Prostate gland (tissue), 2 donors: ENCODE data around the gene SHISAL1.

Source experiments
- CTCF ChIP-seq, 4 experiments: fragments of 200-600 bp in 2 of 4; fragments of 450-650 bp in 2 of 4; sonication (generic) in 2 of 4; IDR thresholded peaks; 1 replicate in 3 of 4; 2 replicates in 1 of 4; pipeline ENCODE4 v1.5.1; 2016 to 2019; ENCODE audit warnings: antibody characterized with exemption in 4 of 4, mild to moderate bottlenecking in 2 of 4, moderate library complexity in 2 of 4
- POLR2A ChIP-seq: fragments of 450-650 bp; IDR thresholded peaks from one replicate; pipeline ENCODE4 v1.6.1; 2016; ENCODE audit warnings: antibody characterized with exemption, mild to moderate bottlenecking
- POLR2AphosphoS5 ChIP-seq: sonication (generic); formaldehyde crosslinking; IDR thresholded peaks from one replicate; pipeline ENCODE4 v1.6.1; 2017; ENCODE audit warnings: antibody characterized with exemption

- no peak for TF ChIP-seq POLR2A
- TF ChIP-seq CTCF (IDR thresholded peaks at IDR 0.05) = no peak
- no peak for TF ChIP-seq POLR2AphosphoS5
Measured at GRCh38 chr22:44275631-44275995, 37.1 kb downstream of the SHISAL1 start.
